Measurements from ENCODE around the gene CAPN8.

The CAPN8 gene

GRCh38 chr1:223609977-223610376 is 55.5 kb downstream of the CAPN8 start:
- no peak for DNase-seq

GRCh38 chr1:223609066-223609465 is 56.4 kb downstream of the CAPN8 start:
- no peak for DNase-seq

GRCh38 chr1:223558512-223558911 is 107.0 kb downstream of the CAPN8 start:
- no peak for DNase-seq

- DNase-seq: no peak
These were observed 108.4 kb downstream of the CAPN8 start for GRCh38 chr1:223557130-223557475.

- DNase-seq: no peak
These were observed 108.9 kb downstream of the CAPN8 start for GRCh38 chr1:223556414-223557129.

GRCh38 chr1:223553957-223554356 is 111.5 kb downstream of the CAPN8 start:
- no peak for DNase-seq

- DNase-seq: no peak
These were observed 113.9 kb downstream of the CAPN8 start for GRCh38 chr1:223551610-223552009.

GRCh38 chr1:223549740-223550139 is 115.8 kb downstream of the CAPN8 start:
- DNase-seq: no peak

- DNase-seq: no peak
These were observed 118.0 kb downstream of the CAPN8 start for GRCh38 chr1:223547316-223548114.

- no peak for DNase-seq
These were observed 120.2 kb downstream of the CAPN8 start for GRCh38 chr1:223545343-223545742.

GRCh38 chr1:223543560-223543959 is 121.9 kb downstream of the CAPN8 start:
- no peak for DNase-seq

GRCh38 chr1:223542831-223543230 is 122.7 kb downstream of the CAPN8 start:
- no peak for DNase-seq

- DNase-seq: no peak
These were observed 124.9 kb downstream of the CAPN8 start for GRCh38 chr1:223540485-223541106.

GRCh38 chr1:223539750-223540149 is 125.8 kb downstream of the CAPN8 start:
- DNase-seq: no peak

- DNase-seq: peak; percentile 30
These were observed 126.5 kb downstream of the CAPN8 start for GRCh38 chr1:223538981-223539380.

- no peak for DNase-seq
These were observed 130.2 kb downstream of the CAPN8 start for GRCh38 chr1:223535319-223535718.

GRCh38 chr1:223534677-223535076 is 130.8 kb downstream of the CAPN8 start:
- DNase-seq: no peak

GRCh38 chr1:223533708-223534107 is 131.8 kb downstream of the CAPN8 start:
- DNase-seq: no peak

GRCh38 chr1:223531742-223532341 is 133.7 kb downstream of the CAPN8 start:
- peak; percentile 9 for DNase-seq

- DNase-seq: no peak
These were observed 139.5 kb downstream of the CAPN8 start for GRCh38 chr1:223525957-223526356.

- DNase-seq: no peak
These were observed 140.0 kb downstream of the CAPN8 start for GRCh38 chr1:223525546-223525945.

GRCh38 chr1:223524930-223525451 is 140.5 kb downstream of the CAPN8 start:
- DNase-seq: no peak

GRCh38 chr1:223521150-223521549 is 144.4 kb downstream of the CAPN8 start:
- no peak for DNase-seq
